HG02610 (cell line): ENCODE results near the gene GSK3B.
A peak's percentile ranks its signal among the peaks of the same experiment; 100 is the strongest.
"Not testable (repeated sequence)": the region's sequence is repeated elsewhere in the genome, so short reads cannot be mapped to it uniquely, and the experiment has no call there.

Experiments
- ATAC-seq: cut with Tn5 transposase; IDR thresholded peaks from one replicate; pipeline ENCODE4 v1.9.1; 2021; ENCODE audit warnings: mild to moderate bottlenecking, moderate library complexity; ENCODE audit not compliant: unreplicated experiment

GSK3B gene

GRCh38 chr3:120057626-120058025, 36.6 kb downstream of the GSK3B start:
- ATAC-seq = no peak

- no peak for ATAC-seq
These were observed 37.2 kb downstream of the GSK3B start for GRCh38 chr3:120057029-120057428.

DNA sequence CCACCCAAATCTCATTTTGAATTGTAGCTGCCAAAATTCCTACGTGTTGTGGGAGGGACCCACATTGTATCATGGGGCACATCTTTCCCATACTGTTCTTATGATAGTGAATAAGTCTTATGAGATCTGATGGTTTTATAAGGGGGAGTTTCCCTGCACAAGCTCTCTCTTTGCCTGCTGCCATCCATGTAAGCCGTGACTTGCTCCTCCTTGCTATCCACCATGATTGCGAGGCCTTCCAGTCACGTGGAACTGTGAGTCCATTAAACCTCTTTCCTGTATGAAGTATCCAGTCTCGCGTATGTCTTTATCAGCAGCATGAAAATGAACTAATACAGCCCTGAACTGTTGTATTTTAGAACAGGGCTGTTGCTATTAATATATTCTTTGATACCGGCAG, 40.6 kb downstream of the GSK3B start:
- ATAC-seq = not testable (repeated sequence)

DNA sequence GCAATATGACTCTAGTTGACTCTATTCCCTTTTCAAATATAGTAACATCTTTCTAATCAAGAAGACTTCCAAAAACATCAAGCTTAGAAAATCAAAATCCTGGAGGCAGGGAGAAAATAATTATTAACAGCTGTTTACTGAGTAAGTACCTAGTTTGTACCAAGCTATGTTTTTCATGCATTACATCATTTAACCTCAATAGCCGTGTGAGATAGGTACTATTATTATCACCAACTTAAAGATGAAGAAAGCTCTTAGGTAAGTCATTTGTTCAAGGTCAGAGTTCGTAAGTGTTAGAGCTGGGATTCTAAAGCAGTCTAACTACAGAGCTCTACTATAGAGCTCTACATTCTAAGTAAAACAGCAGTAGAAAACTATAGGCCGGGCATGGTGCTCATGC, 41.6 kb downstream of the GSK3B start:
- peak; percentile 27 for ATAC-seq

- ATAC-seq = peak; percentile 78
These were observed 42.0 kb downstream of the GSK3B start for GRCh38 chr3:120052225-120052624.

GRCh38 chr3:120051570-120051969, 42.7 kb downstream of the GSK3B start:
- ATAC-seq = not testable (repeated sequence)

GRCh38 chr3:120049881-120050539, 44.2 kb downstream of the GSK3B start:
- no peak for ATAC-seq

DNA sequence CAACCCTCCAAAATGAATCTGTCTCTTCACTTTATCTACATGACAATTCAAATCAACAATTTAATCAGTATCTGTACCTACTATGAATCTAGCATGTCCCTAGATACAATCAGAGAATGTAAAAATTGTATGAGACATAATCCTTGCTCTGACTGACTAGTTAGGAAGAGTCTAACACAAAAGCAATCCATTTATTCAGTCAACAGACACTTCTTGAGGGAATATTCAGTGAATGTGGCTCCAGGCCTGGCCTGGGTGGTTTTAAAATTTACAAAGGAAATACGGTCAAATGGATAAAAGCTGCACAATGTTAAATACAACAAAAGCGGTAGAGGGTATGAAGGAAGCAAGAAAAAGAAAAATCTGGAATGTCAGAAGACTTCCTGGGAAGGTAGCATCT, 45.2 kb downstream of the GSK3B start:
- no peak for ATAC-seq

GRCh38 chr3:120048355-120049041, 45.7 kb downstream of the GSK3B start:
- ATAC-seq = no peak

- ATAC-seq = no peak
These were observed 46.6 kb downstream of the GSK3B start for GRCh38 chr3:120047686-120048085.

DNA sequence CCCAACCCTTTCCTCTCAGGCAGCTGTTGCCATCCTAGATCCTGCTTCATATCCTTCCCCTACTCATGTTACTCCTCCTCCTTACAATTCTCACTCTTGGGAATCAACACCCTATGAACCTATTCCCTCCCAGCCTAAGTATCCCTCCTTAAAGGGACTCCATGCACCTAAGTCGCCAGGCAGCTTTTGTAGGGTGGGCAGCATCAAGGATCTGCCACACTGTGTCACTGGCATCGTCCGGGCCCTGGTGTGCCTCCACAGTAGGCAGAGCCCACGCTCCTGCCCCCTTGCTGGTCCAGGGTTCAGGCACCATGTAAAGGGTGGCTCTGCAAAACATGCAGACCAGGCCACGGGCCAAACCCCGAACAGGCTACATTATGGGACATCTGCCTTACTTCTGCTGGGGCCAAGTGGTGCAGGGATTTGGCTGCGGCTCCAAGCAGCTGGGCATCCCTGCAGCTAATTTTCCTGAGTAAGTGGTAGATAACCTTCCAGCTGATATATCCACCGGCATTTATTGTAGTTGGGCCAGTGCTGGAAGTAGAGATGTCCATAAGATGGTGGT, 53.4 kb downstream of the GSK3B start:
- no peak for ATAC-seq

- no peak for ATAC-seq
These were observed 54.3 kb downstream of the GSK3B start for GRCh38 chr3:120039642-120040610.

DNA sequence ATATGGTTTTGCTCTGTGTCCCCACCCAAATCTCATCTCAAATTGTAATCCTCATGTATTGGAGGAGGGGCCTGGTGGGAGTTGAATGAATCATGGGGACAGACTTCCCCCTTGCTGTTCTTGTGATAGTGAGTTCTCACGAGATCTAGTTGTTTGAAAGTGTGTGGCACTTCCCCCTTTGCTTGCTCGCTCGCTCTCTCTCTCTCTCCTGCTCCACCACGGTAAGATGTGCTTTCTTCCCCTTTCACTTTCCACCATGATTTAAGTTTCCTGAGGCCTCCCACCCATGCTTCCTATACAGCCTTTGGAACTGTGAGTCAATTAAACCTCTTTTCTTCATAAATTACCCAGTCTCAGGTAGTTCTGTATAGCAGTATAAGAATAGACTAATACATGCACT, 60.7 kb downstream of the GSK3B start:
- no peak for ATAC-seq

- no peak for ATAC-seq
These were observed 62.7 kb downstream of the GSK3B start for GRCh38 chr3:120031561-120031960.

- no peak for ATAC-seq
These were observed 64.5 kb downstream of the GSK3B start for GRCh38 chr3:120029749-120030148.

DNA sequence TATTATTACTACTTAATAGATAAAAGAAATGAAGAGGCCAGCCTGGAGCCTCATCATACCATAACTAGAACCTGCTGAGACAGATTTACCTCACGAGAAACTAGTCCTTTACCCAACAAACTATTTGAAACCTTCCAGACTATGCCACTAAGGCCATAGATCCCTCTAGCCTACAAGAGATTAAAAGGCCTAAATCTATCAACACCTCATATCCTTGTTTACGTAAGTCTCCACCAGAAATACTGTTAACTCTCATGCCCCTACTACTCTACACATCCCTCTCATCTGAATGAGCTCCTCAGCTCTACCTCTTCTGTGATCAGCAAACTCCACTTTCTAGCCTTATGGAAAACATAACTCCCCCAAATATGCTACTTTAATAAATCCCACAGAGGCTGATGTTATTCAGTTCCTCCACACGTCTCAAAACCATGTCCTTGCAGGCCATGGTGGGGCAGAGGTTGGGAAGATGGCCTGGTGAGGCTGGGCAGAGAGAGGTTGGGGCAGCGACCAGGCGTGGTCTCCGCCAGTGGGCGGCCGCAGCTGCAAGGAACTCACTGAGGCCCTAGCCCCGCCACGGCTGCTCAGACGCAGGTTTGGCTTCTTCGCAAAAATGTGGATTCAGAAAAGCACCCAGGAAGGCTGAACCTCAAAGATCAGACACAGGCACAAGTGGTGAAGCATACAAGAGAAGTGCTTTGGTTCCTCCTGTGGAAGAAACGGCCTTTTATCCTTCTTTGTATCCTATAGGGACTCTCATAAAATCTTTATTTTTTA, 65.8 kb downstream of the GSK3B start:
- ATAC-seq = no peak

GRCh38 chr3:120027226-120027625, 67.0 kb downstream of the GSK3B start:
- no peak for ATAC-seq

- ATAC-seq = peak; percentile 40
These were observed 68.7 kb downstream of the GSK3B start for GRCh38 chr3:120025520-120025919.

- no peak for ATAC-seq
These were observed 70.1 kb downstream of the GSK3B start for GRCh38 chr3:120024103-120024502.

- no peak for ATAC-seq
These were observed 71.5 kb downstream of the GSK3B start for GRCh38 chr3:120022729-120023128.
